ENCODE measurements around the gene DMRTC1.
"Not testable (repeated sequence)": the region's sequence is repeated elsewhere in the genome, so short reads cannot be mapped to it uniquely, and the experiment has no call there.

- not testable (repeated sequence) for TF ChIP-seq EP300 (IDR thresholded peaks at IDR 0.05; ENCODE audit: borderline replicate concordance in 1 of 2, low read depth in 2 of 2, low read length in 2 of 2); ATF3 (IDR thresholded peaks at IDR 0.05; ENCODE audit: insufficient read depth, low read depth, low read length); CTCF (IDR thresholded peaks at IDR 0.05; ENCODE audit: control extremely low read depth in 1 of 3, insufficient read depth in 1 of 3, low read depth in 1 of 3, low read length in 3 of 3); EZH2 (IDR thresholded peaks at IDR 0.05; ENCODE audit: low read depth, low read length, severe bottlenecking); CEBPB (IDR thresholded peaks at IDR 0.05; ENCODE audit: low read depth, low read length); GTF2F1 (IDR thresholded peaks at IDR 0.05; ENCODE audit: borderline replicate concordance, low read depth, low read length); ATF2 (IDR thresholded peaks at IDR 0.05; ENCODE audit: low read length); POLR2A (IDR thresholded peaks at IDR 0.05; ENCODE audit: control extremely low read depth in 1 of 2, low read depth in 2 of 2, low read length in 2 of 2); POU5F1 (IDR thresholded peaks at IDR 0.05; ENCODE audit: low read depth, low read length)
Measured at GRCh38 chrX:72943035-72943818, 410 bp downstream of the DMRTC1 start.

Data from H1 (cell line).